ENCODE data around the gene MYBPH.

- TF ChIP-seq CTCF (IDR thresholded peaks at IDR 0.05) (no peak), POLR2A (IDR thresholded peaks at IDR 0.05) (no peak), EP300 (IDR thresholded peaks at IDR 0.05) (no peak)
Measured at GRCh38 chr1:203175237-203175826, at the start of gene MYBPH.
